Umbilical cord (tissue), 2 donors: Measurements from ENCODE around the gene NDUFB6. TPM values are rescaled to one million over a fixed set of nuclear protein-coding genes. Genes with fewer than 3 reads are reported as not detected.
"Not testable (repeated sequence)": the region's sequence is repeated elsewhere in the genome, so short reads cannot be mapped to it uniquely, and the experiment has no call there.

ENCODE experiments used
- DNase-seq: peaks from one replicate; pipeline ENCODE4 v3.0.0-alpha.2; 2015; ENCODE audit warnings: low spot score
- total RNA-seq: library from RNA; depleted of rRNA; stranded (reverse); fragments of >200 nt; gene quantifications from one replicate; pipeline ENCODE4 v1.2.3, GENCODE V29; 2014; ENCODE audit warnings: low replicate concordance; ENCODE audit not compliant: insufficient read depth

NDUFB6 gene
- total RNA-seq, 1 donor from 2014 or later: 14.0 TPM

GRCh38 chr9:32571969-32572899 lies 725 bp downstream of the NDUFB6 start:
- peak; percentile 79 for DNase-seq

- no peak for DNase-seq
Observed at GRCh38 chr9:32570262-32570661, 2.7 kb downstream of the NDUFB6 start.

- no peak for DNase-seq
Observed at GRCh38 chr9:32566770-32567169, 6.2 kb downstream of the NDUFB6 start.

- no peak for DNase-seq
Observed at GRCh38 chr9:32565967-32566366, 7.0 kb downstream of the NDUFB6 start.

DNA sequence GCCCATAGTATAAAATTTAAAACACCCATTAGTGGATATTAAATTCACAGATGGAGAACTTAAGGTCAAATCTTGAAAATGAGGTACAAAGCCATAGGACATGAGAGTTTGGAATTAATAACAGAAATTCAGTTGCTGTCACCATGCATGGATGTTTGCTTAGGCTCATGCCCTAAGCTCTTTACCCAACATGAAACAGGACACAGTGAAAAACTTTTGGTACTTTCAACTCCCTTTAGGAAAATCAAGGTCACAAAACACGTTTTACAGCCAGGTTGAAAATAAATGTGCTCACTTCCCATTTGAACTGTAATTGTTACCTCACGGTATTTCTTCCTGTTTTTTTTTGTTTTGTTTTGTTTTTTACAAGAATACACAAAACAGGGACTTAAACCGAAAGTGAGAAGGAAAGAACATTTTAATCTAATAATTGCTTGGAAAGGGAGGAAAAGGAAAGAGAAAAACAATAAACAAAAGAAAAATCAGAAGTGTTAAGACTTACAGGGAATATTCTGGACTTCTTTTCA lies 14.5 kb downstream of the NDUFB6 start:
- no peak for DNase-seq

DNA sequence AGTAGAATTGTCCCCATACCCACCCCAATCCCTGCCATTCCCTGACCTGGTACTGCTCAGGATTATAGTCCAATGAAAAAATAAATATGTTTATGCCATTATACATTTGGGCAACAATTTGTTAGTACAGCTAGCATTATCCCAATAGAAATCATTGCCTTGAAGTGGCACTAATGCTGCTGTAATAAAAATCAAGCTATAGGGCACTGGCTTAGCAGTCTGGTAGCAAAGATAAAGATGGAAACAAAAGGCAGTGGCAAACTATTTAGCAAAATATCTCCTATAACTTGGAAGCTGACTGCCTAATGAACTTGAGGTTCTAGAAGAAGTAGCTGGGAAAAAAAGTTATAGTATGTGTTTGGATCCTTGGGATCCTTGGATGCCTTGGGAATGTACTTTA lies 18.4 kb downstream of the NDUFB6 start:
- DNase-seq: no peak

GRCh38 chr9:32554107-32554506 lies 18.9 kb downstream of the NDUFB6 start:
- DNase-seq: no peak

GRCh38 chr9:32552172-32552872 lies 20.6 kb downstream of the NDUFB6 start, which contains the start of the genes SMIM27 and TOPORS:
Gene SMIM27 (plus strand): TSS chr9:32552327. CDS start chr9:32552435, 108 bp downstream.
Gene TOPORS (minus strand): TSS chr9:32552586. CDS start chr9:32552436, 150 bp downstream.
- DNase-seq: peak; percentile 97

- no peak for DNase-seq
Observed at GRCh38 chr9:32551276-32552051, 21.5 kb downstream of the NDUFB6 start.

GRCh38 chr9:32550562-32551275 lies 22.2 kb downstream of the NDUFB6 start:
- peak; percentile 97 for DNase-seq

- peak; percentile 27 for DNase-seq
Observed at GRCh38 chr9:32550150-32550561, 22.8 kb downstream of the NDUFB6 start.

- not testable (repeated sequence) for DNase-seq
Observed at GRCh38 chr9:32548213-32548612, 24.7 kb downstream of the NDUFB6 start.

DNA sequence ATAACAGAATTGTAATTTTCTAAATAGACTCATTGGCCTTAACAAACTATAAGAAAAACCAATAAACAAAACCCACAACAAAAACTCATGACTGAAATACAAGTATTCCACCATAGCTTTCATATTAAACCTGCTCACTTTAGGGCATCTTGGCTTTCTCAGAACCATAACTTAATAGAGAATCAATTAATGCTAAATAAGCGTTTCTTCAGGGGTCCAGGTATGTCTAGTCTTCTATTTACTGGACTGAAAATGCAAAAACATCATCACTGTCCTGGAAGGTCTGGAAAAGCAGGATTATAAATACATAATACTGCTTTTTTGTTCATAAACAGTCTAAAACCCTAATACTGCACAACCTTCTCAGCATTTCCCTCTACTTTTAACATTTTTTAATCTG lies 27.1 kb downstream of the NDUFB6 start:
- no peak for DNase-seq

DNA sequence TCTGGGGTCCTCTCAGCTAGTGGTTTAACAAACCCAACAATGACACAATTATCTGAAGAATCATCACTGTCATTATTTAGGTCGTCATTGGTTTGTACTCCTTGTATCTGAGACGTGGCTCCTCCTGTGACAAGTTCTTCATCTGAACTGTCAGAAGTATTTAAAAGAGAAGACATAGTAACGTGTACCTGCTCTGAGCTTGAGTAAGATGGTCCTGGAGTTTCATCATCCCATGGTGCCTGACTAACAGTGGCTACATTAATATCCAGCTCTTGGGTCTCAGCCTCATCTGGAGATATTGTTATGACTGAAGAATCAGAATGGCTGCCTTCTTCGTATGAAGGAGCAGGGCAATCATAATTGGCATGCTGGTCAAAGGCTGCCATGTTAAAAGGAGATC lies 29.9 kb downstream of the NDUFB6 start:
- no peak for DNase-seq

DNA sequence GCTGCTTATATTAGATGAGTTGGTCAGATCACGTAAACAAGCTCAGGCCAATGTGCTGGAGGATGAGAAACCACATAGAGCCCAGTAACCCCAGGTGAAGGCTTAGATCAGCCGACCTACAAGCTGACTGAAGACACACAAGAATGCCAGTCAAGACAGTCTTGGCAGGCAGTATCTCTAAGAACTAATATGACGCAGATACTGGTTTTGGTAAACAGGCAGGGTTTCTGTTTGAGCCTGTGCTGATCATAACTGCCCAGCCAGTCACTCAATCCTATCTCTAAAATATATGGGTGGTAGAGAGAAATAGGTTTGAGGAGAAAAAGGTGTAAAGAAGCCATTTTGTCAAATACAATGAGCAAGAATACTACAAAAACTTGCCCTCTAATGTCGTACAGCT lies 39.1 kb downstream of the NDUFB6 start:
- no peak for DNase-seq

DNA sequence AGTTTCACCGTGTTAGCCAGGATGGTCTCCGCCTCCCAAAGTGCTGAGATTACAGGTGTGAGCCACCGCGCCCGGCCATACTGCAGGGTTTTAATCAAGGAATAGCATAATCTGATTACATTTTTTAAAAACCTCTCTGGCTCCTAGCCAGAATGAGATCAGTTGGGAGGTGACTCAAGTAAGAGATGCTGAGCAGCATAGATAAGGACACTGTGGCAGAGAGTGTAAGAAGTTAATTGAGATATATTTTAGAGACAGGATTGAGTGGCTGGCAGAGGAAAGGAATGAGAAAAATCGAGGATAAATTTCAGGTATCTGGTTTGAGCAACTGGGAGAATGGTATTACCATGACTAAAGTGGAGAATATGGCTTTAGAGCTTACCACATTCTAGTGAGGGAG lies 39.6 kb downstream of the NDUFB6 start:
- no peak for DNase-seq

- no peak for DNase-seq
Observed at GRCh38 chr9:32526707-32527048, 46.3 kb downstream of the NDUFB6 start.

GRCh38 chr9:32526041-32526706 lies 46.8 kb downstream of the NDUFB6 start, which contains the start of gene RIGI:
Gene RIGI (minus strand): TSS chr9:32526196. CDS start chr9:32526166, 30 bp downstream.
- DNase-seq: peak; percentile 96

DNA sequence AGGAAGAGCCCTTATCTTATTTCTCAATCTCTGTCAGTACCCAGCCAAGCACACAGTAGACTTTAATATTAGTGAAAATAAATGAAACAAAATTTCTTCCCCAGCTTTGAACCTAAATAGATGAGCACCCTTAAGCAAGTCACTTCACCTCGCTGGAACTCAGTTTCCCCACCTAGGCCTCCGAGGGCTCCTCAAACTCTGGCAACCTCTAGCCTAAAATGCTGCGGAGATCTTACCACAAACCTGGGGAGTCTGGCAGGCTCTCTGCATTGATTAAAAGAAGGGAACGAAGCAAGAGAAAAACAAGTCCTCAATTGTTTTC lies 47.3 kb downstream of the NDUFB6 start:
- no peak for DNase-seq
